VCaP (cell line): ENCODE measurements around the gene TNPO2.
A peak's percentile ranks its signal among the peaks of the same experiment; 100 is the strongest.

ENCODE experiments used
- H3K27ac ChIP-seq: fragments of 450-650 bp; 2 replicates; pipeline ENCODE4 v1.5.1; 2017
- TF ChIP-seq, protein P1 (sequence below): fragments of 450-650 bp; conservative IDR thresholded peaks from 2 replicates; pipeline ENCODE4 v1.5.1; 2017; ENCODE audit warnings: mild to moderate bottlenecking, moderate library complexity

Gene TNPO2

DNA sequence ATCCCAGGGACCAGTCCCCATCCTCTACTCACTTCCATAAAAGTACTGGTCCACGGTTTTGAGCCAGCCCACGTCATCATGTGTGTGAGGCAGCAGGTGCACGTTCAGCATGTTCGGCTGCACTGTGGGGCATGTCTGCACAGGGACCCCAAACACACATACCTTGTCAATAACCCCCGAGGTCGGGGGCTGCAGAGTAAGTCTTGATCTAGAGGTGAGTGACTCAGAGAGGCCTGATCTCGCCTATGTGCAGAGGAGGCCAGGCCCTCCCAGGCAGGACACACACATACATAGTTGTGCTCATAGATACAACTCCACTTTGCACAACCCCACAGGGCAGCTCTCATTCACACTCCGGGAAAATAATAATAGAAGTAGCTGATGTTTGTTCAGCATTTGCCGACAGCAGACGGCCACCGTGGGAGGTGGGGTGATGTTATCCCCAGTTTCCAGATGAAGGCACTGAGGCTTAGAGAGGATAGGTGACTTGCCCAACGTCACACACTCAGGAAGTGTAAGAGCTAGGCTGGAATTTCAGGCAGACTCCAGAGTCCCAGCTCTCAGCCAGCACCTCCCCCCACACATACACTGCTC is 58.0 kb downstream of the TNPO2 start:
- peak overlapping the region; percentile 72; the same call in 1 of the 2 replicates for H3K27ac ChIP-seq
- TF ChIP-seq, protein P1, sequence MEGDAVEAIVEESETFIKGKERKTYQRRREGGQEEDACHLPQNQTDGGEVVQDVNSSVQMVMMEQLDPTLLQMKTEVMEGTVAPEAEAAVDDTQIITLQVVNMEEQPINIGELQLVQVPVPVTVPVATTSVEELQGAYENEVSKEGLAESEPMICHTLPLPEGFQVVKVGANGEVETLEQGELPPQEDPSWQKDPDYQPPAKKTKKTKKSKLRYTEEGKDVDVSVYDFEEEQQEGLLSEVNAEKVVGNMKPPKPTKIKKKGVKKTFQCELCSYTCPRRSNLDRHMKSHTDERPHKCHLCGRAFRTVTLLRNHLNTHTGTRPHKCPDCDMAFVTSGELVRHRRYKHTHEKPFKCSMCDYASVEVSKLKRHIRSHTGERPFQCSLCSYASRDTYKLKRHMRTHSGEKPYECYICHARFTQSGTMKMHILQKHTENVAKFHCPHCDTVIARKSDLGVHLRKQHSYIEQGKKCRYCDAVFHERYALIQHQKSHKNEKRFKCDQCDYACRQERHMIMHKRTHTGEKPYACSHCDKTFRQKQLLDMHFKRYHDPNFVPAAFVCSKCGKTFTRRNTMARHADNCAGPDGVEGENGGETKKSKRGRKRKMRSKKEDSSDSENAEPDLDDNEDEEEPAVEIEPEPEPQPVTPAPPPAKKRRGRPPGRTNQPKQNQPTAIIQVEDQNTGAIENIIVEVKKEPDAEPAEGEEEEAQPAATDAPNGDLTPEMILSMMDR: no peak

DNA sequence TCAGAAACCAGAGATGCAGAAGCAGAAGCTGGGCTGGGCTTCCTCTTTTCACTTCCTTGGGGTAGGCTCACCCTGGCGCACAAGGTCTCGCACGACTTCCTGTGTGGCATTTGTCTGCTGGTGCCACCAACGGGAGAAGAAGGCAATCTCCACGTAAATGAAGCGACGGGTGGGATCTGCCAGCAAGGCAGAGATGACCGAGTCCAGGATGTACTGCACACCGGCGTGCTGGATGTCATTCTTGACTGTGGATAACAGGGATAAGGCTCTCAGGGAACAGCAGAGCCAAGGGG is 58.5 kb downstream of the TNPO2 start:
- TF ChIP-seq, protein P1: no peak
- no peak overlapping the region for H3K27ac ChIP-seq

DNA sequence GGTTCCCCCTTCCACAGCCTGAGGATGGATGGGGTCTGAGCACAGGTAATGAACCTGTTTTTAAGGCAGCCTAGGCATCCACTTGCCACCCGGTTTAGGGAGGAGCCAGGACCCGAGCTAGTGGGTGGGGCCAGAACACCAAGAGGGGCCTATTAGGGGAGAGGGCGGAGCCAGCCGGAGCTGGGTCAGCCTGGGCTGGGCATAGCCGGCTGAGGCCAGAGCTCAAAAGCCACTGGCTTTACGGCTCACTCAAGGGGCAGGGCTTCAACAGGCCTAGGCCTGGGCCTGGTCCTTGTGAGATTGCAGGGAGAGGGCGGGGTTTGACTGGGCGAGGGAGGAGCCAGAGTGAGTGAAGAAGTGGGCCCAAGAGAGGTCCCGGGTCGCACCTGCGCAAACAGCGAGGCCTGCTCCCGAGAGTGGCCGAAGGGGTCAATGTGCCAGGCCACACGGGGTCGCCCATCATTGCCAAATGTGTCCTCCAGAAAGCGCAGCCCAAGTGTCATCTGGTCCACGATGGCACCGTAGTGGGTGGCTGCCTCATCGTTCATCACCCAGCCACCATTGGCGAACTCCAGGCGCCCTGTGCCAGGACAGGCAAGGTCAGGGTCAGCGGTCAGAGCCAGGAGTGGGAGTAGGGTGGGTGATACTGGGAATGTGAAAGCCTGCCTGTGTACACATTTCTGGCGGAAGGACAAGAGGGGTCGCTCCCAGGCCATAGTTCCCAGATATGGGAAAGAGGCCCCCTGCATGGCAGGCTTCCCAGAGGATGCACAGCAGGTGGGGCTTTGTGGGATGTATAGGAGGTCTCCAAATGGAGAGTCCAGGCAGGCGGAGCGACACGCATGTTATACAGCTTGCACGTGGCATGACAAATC is 59.1 kb downstream of the TNPO2 start:
- TF ChIP-seq, protein P1: no peak
- no peak overlapping the region for H3K27ac ChIP-seq

DNA sequence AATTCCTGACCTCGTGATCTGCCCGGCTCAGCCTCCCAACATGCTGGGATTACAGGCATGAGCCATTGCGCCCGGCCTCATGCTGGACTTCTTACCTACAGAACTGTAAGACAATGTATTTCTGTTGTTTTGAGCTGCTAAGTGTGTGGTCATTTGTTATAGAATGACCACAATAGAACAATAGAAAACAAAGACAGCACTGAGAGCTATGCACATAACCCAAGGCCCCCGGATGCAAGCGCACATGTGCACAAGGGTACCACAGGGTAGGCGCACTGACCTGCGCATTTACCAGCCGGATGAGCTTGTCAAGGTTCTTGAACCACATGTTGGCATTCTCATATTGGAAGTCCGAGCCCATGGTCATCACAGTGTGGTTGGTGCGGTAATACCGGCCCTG is 62.8 kb downstream of the TNPO2 start:
- TF ChIP-seq, protein P1: no peak
- H3K27ac ChIP-seq: no peak overlapping the region

DNA sequence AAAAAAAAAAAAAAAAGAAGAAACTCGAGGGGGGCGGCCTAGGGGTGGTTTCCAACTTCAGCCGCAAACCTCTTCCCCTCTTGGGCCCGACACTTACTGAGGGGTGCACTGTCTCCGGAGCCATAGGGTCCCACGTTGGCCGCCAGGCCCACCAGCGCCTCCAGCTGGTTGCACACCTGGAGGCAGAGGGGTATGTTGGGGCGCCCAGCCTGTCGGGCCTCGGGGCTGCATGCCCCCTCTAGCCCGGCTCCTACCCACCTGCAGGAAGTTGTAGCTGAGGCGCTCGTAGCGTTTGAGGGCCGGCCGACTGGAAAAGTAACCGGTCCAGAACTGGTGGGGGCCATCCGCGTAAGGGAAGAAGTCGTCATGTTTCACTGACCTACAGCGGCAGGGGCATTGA is 65.8 kb downstream of the TNPO2 start:
- H3K27ac ChIP-seq: no peak overlapping the region
- TF ChIP-seq, protein P1: no peak

DNA sequence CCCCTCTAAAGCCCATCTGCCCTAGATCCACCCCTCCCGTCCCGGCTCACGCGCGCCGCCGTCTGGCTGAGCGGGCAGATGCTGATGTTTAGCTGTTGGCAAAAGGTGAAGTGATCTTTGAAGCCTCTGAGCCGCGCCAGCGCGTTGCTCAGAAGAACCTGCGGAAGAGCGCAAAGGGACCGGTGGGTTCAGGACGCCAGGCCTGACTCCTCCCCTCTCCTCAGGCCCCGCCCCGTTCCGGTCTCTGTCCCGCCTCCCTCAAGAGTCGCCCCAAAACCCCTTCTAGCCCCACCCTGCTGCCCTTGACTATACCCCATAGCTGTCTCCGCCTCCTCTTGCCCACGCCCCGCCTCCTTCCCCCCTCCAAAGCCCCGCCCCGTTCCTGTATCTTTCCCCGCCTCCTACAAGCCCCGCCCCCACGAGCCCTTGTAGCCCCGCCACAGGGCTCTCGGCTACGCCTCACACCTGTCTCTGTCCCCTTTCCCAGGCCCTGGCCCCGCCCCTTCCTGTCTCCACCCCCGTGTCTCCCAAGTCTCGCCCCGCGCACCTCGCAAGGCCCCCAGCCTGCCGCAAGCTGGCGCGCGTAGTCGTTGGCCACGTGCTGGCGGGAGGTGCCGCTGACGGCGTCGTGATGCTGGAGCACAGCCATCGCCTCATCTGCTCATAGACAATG is 66.7 kb downstream of the TNPO2 start:
- H3K27ac ChIP-seq: no peak overlapping the region
- TF ChIP-seq, protein P1: no peak

DNA sequence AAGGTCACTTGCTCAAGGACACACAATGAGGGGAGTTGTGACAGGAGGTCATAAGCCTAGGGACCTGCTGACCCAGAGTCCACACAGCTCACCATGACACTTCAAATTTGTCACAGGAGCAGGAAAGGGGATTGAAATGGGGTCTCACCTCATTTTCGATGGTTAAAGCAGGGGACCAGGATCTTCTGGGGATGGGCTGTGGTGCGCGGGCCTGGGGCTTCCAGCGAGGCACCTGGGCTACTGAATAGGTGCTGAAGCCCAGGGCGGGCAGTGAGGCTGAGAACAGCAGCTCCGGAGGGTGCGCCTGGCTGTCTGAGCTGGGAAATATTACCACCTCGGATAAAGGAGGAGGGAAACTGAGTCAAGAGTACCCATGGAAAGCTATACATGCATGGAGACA is 68.2 kb downstream of the TNPO2 start:
- TF ChIP-seq, protein P1: no peak
- no peak overlapping the region for H3K27ac ChIP-seq
